Measurements from ENCODE around the gene MANSC1.

The MANSC1 gene

DNA sequence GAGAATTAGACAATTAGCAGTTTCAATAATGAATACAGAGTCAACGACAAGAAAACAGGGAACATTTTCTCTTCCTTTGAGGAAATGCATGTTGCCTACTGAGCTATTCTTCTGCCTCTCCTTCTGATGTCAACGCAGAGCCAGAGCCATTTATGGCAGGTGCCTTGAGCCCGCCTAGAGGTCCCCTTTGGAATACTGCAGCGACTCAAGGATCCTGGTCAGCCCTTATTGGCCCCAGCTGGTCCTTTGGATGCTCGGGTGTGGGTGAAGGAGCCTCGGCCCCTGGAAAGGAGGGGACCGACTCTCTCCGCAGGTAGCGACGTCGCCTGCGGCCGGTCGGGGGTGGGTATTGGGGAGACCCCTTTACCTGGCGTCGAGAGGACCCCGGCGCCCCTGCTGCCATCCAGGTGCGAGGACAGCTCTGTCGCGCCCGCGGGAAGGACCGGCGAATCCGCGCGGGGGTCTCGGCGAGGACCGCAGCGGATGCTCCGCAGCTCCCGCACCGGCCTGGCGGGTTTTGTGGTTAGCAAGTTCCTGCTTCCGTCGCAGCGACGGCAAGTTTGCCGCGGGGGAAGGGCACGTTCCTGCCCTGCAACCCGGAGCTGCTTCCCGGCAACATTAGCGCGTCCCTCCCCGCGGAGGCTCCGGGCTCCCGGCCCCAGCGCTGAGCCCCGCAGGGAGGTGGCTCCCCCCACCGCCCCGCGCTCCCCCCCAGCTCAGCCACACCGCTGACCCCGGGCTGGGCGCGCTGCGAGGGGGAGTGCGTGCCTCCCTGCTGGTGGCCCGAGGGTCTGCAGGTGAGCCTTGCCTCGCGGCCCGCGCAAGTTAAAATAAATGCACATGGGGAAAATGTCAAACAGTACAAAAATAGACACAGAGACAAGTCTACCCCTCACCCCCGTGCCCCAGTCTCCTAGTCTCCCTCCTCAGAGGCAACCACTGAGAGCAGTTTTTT, at the start of gene MANSC1:
Gene MANSC1, minus strand, starts transcription at position 532 of the 955 bp plus-strand sequence. CDS start 6,928 bp downstream, outside the sequence.
- DNase-seq = peak; percentile 53 to 63

DNA sequence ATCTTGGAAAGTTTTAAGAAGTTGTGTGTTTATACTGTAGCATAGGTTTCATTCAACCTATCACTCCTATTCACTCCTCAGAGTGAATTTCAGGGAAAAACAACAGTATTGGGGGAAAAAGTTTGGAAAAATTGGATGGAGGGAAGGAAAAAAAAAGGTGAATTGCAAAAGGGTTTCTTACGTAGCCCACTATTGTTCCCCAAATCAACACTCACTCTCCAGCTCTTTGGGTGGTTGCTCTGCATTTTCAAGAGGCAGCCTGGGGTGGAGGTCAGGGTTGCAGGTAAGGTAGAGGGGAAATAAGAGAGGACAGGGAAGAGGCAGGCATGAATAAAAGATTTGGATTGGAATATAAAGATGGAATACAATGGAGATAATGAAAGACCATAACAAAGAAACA, 49.1 kb upstream of the MANSC1 start:
- DNase-seq = no peak

DNA sequence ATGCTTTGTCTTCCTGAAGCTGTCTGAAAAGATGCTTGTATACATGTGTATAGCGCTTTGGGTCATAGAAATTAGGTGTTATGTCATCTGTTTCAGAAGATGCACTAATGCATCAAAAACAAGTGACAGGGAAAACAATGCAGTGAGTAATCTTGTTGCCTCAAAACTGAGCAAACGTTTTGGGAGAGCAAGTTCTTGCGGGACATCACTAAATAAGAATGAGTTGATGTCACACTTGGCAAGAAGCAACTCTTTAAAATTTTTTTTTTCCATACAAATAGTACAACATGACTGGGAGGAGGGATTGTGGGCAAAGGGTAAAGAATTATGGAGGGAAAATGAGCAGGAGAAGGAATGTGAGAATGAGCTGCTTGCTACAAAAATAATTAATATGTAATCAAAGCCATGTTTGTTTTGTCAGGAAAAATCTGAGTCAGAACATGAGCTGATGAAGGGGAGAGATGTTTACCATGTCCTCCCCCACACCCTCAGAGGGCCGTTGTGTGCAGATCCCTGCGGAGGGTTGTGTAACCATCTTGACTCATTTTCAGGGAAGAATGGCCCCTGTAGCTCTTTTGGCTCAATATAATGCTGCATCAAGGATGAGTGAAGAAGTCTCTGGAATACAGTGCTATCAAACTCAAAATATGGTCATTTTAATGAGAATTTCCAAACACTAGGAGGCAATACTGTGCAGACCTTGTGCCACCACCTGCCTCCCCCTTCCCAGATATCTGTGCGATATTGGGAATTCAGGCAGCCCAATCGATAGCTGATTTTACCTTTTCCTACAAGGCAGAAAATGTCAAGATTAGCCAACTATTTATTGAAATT, 48.2 kb upstream of the MANSC1 start:
- DNase-seq = no peak

DNA sequence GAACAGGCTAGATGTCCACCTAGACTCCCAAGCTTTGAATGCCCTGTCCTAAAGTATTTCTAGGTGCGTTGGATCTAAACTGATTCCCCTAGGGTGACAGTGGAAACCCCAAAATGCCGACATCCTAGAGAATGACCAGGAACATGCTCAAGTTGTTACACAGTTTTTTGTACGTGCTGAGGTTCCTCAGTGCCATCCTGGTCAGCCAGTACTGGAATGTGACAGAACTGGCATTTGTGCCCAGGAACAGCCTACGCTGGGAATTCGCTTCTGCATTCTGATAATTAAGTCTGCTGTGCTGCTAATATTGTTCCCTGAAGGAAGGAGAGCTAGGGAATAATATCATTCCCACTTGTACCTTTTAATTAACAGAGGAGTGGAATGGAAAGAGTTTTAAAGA, 47.1 kb upstream of the MANSC1 start:
- DNase-seq = no peak

DNA sequence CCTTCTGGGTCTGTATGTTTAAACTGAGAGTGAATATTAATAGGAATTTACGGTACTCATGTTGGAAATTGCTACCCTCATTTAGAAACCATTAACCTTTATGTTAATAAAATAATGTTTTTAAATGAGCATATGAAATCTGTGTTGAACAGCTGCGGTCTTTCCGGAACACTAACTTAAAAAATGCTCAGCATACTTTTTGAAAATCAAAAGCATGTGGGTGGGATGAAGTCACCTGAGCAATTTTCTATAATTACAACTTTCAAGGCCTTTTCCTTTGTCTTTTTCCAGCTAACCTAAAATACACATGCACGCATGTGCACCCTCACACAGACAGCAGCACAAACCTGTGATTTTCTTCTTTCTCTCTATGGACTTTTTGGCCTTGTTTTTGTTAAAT, 46.7 kb upstream of the MANSC1 start:
- no peak for DNase-seq

DNA sequence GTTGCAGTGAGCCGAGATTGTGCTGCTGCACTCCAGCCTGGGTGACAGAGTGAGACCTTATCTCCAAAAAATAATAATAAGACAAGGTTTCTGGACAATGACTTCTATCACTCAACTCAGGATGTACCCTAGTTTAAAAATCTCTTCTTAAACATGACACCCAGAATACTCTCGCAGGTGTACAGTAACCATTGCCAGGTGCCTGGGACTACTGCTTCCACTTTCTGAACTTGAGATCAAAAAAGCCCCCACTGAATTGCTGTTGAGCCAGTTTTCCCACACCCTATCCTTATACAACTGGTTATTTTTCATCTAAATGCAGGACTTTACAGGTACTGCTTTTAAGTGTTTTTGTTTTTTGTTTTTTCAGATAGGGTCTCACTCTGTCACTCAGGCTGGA, 43.1 kb upstream of the MANSC1 start:
- DNase-seq = no peak

DNA sequence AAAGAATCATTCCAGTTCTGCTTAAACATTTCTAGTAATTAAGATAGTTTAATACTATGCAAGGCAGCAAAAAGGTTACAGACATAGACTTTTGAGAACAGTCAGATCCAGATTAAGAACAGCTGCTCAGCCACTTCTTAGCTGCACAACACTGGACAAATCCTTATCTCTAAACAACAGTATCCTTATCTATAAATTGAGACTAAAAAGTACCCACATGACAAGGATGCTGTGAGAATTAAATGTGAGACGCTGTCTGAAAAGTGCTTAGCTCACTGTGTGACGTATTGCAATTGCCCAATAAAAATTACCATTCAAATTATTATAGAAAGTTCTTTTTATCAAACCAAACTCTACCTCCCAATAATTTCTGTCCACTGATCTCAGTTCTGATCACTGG, 42.4 kb upstream of the MANSC1 start:
- DNase-seq = no peak

DNA sequence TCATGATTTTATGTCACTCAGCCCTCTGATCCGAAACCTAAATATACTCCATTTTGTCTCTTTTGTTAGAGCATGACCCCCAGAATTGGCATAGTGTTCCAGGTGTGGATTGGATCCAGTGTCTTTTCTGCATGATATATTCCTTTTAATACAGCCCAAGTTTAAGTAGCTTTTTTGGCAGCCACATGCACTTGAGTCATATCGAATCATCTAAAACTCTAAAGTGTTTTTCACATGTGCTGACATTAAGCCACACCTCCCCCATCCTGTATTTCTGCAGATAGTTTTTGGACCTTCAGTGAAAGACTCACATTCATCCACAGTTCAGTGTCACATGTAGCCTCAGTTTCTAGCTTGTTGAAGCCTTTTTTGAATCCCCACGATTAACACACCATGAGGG, 37.5 kb upstream of the MANSC1 start:
- DNase-seq = no peak

DNA sequence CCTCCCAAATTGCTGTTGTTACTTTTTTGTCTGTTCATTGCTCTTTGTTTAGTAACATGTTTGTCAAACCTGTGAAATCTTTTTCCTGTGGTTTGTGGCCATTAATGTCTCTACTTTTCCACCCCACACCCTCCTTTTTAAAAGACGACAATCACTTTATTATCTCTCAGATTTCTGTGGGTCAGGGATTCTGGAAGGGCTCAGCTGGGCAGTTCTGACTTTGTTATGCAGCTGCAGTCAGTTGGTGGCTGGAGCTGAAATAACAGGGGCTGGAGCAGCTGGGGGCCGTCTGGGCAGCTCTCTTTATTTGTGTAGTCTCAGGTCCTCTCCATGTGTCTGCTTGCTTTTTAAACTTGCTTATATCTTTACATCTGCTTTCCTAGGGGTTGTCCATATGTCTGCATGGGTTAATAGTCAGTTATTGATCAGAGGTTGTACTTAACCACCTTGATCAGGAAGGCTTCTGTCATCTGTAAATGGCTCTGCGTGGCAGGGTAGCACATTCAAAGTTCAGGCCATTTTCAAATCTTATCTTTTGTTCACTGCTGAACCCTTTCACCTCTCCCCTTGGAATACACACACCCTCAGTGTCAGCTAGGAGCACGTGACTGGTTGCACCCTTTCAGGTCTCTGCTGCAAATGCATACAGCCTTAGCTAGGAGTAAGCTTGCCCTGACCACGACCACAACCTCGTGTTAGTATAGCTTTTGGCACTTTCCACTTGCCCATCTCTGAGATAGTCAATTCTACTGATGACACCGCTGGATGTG, 34.7 kb upstream of the MANSC1 start:
- DNase-seq = peak; percentile 43 to 59

DNA sequence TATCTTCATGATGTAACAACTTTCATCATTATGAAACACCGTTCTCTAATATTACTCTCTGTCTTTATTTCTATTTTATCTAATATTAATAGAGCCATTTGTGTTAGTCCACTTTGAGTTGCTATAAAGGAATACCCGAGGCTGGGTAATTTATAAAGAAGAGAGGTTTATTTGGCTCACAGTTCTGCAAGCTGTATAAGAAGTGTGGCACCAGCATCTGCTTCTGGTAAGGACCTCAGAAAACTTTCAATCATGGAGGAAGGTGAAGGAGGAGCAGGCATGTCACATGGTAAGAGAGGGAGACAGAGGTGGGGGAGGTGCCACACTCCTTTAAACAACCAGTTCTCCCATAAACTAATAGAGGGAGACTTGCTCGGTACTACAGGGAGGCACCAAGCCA, 31.9 kb upstream of the MANSC1 start:
- no peak for DNase-seq

DNA sequence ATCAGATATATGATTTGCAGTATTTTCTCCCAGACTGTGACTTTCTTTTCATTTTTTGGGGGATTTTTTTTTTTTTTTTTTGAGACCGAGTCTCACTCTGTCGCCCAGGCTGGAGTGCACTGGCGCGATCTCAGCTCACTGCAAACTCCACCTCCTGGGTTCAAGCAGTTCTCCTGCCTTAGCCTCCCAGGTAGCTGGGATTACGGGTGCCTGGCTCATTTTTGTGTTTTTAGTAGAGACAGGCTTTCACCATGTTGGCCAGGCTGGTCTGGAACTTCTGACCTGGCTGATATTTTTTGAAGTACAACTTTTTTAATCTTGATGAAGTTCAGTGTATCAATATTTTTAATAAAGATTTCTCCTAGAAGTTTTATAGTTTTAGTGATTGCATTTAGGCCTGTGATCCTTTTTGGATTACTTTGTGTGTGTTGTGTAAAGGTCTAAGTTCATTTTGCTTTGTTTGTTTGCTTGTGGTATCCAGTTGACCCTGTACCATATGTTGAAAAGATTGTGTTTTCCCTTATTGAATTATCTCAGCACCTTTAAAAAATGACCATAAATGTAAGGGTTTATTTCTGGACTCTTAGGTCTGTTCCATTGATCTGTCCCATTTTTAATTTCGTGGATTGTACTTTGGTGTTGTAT, 31.0 kb upstream of the MANSC1 start:
- DNase-seq = no peak

DNA sequence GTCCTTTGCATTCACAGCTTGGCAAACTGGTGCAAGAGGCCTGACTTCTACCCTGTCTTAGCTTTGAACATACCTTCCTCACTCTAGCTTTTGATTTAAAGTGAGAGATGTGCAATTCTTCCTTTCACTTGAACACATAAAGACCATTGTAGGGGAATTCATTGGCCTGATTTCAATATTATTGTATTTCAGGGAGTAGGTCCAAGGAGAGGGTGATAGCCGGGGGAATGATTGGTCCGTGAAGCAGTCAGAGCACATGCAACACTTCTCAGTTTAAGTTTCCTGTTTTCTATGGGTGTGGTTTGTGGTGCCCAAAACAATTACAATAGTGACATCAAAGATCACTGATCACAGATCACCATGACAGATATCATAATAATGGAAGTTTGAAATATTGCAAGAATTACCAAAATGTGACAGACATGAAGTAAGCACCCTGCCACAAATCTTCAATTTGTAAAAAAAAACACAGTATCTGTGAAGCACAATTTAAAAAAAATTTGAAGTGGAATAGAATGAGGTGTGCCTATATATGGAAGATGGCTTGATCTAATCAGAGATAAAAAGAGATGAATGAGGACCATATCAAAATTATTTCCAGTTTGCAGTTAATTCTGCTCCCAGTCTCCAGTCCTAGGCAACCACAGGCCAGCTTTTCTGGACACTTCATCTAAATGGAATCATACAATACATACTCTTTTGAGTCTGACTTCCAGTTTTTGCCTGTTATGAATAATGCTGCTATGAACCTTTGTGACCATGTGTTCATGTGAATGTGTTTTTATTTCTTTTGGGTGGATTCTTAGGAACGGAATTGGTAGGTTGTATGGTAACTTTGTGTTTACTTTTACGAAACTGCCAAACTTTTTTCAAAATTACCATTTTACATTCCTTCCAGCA, 30.0 kb upstream of the MANSC1 start:
- peak in 1 of 2 experiments; percentile 34 for DNase-seq

DNA sequence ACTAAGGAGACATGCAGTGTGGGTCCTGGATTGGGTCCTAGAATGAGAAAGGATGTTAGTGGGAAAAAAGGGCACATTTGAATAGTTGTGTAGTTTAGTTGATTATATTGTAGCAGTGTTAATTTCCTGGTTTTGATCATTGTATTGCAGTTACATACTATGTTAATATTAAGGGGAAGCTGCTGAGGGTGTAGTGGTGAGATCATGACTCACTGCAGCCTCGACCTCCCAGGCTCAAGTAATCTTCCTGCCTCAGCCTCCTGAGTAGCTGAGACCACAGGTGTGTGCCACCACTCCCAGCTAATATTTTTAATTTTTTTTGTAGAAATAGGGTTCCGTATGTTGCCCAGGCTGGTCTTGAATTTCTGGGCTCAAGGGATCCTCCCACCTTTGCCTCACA, 28.6 kb upstream of the MANSC1 start:
- DNase-seq = no peak

DNA sequence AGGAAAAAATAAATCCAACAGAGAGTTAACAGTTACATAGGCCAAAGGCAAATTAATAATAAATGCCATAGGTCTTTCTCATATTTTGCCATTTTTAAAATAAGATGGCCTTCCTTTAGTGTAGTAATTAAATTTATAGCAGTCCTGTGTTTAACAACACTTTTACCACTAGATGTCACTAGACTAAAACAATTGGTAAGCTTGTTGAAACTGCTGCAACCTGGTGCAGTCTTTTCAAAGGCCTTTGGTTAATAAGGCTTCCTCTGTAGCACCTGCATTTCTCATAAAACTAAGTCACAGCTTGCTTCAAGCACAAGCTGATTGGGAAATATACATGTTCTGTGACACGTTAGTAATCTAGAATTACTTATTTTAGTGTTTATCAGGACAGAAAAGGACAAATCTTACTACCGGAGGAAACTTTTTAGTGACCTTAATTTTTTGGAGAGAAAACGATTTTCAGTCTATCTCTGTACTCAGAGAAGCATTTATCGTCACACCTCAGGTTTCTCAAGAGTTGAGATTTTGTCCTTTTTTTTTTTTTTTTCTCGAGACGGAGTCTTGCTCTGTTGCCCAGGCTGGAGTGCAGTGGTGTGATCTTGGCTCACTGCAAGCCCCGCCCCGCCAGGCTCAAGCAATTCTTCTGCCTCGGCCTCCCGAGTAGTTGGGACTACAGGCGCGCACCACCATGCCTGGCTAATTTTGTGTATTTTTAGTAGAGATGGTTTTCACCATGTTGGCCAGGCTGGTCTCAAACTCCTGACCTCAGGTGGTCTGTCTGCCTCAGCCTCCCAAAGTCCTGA, 26.8 kb upstream of the MANSC1 start:
- no peak for DNase-seq

DNA sequence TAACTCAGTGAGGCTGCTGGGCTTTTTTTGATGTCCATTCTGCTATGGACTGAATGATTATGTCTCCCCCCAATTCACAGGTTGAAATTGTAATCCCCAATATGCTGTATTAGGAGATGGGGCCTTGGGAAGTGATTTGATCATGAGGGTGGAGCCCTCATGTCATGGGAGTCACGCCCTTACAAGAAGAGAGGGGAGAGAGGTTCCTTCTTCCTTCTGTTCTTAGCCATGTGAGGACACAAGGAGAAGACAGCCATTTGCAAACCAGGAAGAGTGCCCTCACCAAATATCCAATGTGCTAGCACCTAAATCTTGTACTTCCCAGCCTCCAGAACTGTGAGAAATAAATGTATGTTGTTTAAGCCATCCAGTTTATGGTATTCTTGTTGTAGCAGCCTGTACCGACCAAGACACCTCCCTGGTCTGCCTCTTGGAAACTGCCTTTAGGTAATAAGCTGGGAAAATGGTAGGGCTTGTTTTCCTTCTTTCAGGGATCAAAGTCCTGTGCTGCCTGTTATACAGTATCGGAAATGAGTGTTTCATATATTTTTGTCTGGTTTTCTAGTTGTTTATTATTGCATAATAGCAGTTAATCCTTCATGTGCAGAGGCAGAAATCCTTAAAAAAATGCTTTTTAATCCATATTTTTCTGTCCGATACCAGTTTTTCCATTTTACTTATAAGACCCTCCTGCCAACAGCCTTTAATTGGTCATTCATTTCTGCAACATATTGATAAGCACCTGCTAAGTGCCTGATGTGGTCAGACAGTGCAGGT, 23.1 kb upstream of the MANSC1 start:
- DNase-seq = no peak

DNA sequence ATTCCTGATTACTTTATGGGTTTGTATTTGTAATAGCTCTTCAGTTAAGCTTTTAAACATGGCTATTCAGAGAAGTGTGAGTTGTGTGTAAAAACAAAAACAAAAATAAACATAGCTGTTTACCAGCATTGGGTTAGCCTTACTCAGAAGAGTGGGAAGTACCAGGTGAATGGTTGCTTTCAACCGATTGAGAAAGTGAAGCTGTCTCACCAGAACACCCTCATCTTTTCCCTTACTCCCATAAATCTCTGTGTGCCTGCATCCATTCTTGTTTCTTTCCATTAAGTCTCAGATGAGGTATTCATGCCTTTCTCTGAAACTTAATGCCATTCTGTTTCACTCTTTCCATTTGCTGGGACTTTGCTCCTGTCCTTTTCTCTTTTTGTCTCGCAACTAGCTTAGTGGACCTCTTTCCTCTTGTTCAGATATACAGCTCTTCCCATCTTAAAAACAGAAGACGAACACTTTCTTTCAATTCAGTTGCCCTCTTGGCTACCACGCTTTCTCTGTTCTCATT, 17.5 kb upstream of the MANSC1 start:
- DNase-seq = no peak

DNA sequence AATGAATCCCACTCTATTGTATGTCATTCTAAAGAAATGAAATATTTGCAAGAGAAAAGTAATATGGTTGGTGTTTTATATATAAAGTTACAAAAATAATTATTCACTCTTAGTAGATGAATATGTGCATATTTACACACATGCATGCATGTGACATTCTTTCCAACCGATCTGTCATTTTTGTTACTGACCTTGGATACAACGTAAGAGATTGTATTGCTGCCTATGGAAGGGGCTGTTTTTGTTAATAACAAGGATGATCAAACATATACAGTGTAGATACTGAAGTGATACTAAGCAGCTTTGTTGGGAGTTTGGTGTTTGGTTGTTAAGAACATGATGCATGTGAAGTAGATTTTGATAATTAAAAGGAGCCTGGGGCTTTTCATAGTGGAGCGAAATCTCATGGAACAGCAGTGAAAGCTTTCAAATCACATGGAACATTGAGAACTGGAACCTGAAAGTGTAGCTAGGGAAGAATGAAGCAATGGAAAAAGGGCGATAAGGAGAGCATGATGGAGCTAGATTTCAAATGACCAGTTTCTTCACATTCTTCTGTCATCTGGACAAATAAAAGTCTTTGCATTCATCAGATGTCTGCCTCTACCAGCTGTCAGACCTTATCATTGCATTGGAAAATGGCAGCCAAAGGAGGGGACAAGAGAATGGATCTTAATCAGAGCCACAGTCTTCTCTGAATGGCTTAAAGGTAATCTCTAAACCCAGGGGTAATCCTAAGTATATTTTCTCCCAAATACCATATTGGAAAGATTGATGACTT, 16.8 kb upstream of the MANSC1 start:
- DNase-seq = no peak

DNA sequence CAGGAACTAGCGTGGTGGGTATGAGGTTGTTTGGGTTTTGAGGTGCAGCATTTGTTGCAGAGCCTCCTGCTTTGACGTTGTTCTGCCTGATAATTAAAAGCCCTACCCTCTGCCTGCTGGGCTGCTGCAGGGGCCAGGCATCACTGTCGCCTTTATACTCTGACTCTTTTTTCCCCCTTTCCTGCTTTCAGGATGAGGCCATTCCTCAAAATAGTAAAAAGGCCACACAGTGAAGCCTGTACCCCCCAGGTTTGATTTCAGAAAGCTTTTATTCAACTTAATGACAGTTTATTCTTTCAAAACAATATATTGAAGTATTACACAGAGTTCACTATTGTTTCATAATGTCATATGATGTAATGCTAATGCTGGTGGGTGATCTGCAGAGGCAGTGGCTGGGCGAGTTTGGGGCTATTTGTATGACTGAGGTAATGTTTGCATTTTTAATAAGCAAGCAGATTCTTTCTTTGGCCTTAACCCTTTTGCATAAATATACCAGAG, 15.9 kb upstream of the MANSC1 start:
- DNase-seq = no peak

DNA sequence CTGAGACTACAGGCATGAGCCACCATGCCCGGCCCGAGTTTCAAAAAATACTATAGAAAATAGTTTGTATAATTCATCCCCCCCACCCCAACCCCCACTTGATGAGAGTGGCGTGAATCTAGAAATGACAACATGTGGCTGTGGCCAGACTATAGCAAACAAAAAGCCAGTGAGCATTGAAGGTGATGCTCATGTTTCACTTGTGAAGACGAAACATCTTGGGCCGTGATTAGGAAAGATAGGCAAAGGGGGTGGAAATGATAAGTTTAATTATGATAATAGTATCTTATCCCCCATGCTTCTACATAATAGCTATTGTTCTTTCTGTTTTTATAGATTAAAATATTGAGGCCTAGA, 15.4 kb upstream of the MANSC1 start:
- no peak for DNase-seq

All from activated CD4-positive, alpha-beta T cell treated with anti-CD3 and anti-CD28 coated beads, Interleukin-2, amount 50 U/mL, for 48 hours (primary cell).